ENCODE results near the gene MAVS. TPM values are rescaled to one million over a fixed set of nuclear protein-coding genes. Genes with fewer than 3 reads are reported as not detected.

Gene MAVS
- polyA plus RNA-seq, 4 donors, result 6.2 to 32.7 (median 21.5) TPM

DNA sequence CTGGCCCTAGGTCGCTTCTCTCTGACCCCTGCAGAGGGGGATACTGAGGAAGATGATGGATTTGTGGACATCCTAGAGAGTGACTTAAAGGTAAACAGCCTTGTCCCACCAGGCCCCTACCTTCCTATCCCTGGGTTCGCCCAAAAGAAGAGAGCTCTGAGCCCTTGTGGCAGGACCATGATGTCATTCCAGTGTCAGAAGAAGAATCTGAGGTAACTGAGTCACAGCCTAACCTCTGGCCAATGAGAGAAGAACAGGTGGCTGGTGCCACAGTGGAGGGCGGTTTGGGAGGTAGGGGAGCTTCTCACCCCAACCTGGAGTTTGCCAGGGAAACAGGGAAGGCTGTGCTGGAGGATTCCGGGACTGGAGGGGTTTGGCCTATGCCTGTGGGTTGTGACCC is 45.3 kb upstream of the MAVS start:
- no peak overlapping the region for H3K4me3 ChIP-seq (ENCODE audit: low read depth in 1 of 3, low read length in 3 of 3)
- peaks cover 0 to 89% (median 6%) of the 10 kb centered on the region in 3 donors for H3K36me3 ChIP-seq (ENCODE audit: control insufficient read depth in 3 of 3, insufficient read depth in 2 of 3, low read depth in 1 of 3, low read length in 3 of 3)
- H3K4me1 ChIP-seq (ENCODE audit: control insufficient read depth in 3 of 3, insufficient read depth in 2 of 3, low read depth in 1 of 3, low read length in 2 of 3), result peaks cover 16 to 57% (median 18%) of the 10 kb centered on the region in 3 donors
- DNase-seq (no peak), FAIRE-seq (no peak)
- no peaks in the 10 kb centered on the region for H3K27me3 ChIP-seq (ENCODE audit: control insufficient read depth in 3 of 3, insufficient read depth in 3 of 3, low read length in 3 of 3)
- H3K27ac ChIP-seq (ENCODE audit: low read depth in 1 of 3, low read length in 2 of 3), result no peak overlapping the region
- H3K9me3 ChIP-seq (ENCODE audit: control insufficient read depth in 2 of 2, insufficient read depth in 1 of 2, low read depth in 1 of 2, low read length in 1 of 2), result no peaks in the 10 kb centered on the region
- 84 to 99% (median 97%) methylated on average over 4 of the region's 4 CpGs for WGBS, 3 donors

DNA sequence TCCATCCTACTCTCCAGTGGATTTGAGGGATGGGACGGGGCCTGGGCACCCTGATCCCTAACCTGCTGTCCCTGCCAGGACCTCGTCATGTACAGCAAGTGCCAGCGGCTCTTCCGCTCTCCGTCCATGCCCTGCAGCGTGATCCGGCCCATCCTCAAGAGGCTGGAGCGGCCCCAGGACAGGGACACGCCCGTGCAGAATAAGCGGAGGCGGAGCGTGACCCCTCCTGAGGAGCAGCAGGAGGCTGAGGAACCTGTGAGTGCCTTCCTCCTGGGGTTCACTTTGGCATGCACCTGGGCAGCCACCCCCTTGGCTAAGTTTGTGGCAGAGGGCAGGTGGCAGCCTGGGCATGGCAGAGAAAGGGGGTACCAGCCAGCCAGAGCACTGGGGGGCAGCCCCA is 44.8 kb upstream of the MAVS start:
- Histone ChIP-seq H3K27me3 (ENCODE audit: control insufficient read depth in 3 of 3, insufficient read depth in 3 of 3, low read length in 3 of 3) (no peaks in the 10 kb centered on the region), H3K4me1 (ENCODE audit: control insufficient read depth in 3 of 3, insufficient read depth in 2 of 3, low read depth in 1 of 3, low read length in 2 of 3) (peaks cover 16 to 58% (median 18%) of the 10 kb centered on the region in 3 donors), H3K27ac (ENCODE audit: low read depth in 1 of 3, low read length in 2 of 3) (no peak overlapping the region), H3K4me3 (ENCODE audit: low read depth in 1 of 3, low read length in 3 of 3) (no peak overlapping the region), H3K9me3 (ENCODE audit: control insufficient read depth in 2 of 2, insufficient read depth in 1 of 2, low read depth in 1 of 2, low read length in 1 of 2) (no peaks in the 10 kb centered on the region), H3K36me3 (ENCODE audit: control insufficient read depth in 3 of 3, insufficient read depth in 2 of 3, low read depth in 1 of 3, low read length in 3 of 3) (peaks cover 0 to 89% (median 6%) of the 10 kb centered on the region in 3 donors)
- no peak for DNase-seq
- 94 to 98% (median 95%) methylated on average over 13 of the region's 13 CpGs for WGBS, 3 donors
- no peak for FAIRE-seq

DNA sequence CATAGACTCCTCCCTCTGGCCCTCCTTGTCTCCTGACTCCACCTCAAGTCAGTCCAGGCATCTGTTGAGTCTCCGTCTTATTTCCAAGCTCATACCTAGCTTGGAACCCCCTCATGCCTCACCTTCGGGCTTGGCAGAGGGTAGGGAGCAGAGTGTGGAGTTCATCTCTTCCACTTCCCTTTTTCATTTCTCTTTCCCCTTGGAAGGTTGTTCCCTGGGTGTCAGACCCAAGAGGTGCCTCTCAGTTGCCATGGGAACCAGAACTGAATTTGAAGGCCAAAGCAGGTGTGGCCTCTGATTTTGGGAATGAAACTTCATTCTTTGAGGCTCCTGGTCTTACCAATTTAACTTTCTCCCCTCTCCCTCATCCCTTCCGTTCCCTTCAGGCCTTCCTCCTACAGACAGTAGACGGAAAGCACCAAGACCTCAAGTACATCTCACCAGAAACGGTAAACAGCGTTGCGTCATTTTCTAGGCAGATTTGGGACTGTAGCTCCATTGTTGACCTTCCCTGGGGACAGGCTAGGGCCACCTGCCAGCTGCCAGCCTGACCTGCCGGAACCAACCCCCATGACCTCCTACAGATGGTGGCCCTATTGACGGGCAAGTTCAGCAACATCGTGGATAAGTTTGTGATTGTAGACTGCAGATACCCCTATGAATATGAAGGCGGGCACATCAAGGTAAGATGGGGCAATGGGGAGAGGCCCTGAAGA is 44.0 kb upstream of the MAVS start:
- 91 to 93% (median 91%) methylated on average over 11 of the region's 11 CpGs for WGBS, 3 donors
- peaks cover 0 to 83% (median 6%) of the 10 kb centered on the region in 3 donors for H3K36me3 ChIP-seq (ENCODE audit: control insufficient read depth in 3 of 3, insufficient read depth in 2 of 3, low read depth in 1 of 3, low read length in 3 of 3)
- FAIRE-seq (no peak), DNase-seq (no peak)
- H3K27me3 ChIP-seq (ENCODE audit: control insufficient read depth in 3 of 3, insufficient read depth in 3 of 3, low read length in 3 of 3), result no peaks in the 10 kb centered on the region
- H3K4me1 ChIP-seq (ENCODE audit: control insufficient read depth in 3 of 3, insufficient read depth in 2 of 3, low read depth in 1 of 3, low read length in 2 of 3), result peaks cover 14 to 58% (median 22%) of the 10 kb centered on the region in 3 donors
- no peak overlapping the region for H3K4me3 ChIP-seq (ENCODE audit: low read depth in 1 of 3, low read length in 3 of 3)
- no peaks in the 10 kb centered on the region for H3K9me3 ChIP-seq (ENCODE audit: control insufficient read depth in 2 of 2, insufficient read depth in 1 of 2, low read depth in 1 of 2, low read length in 1 of 2)
- H3K27ac ChIP-seq (ENCODE audit: low read depth in 1 of 3, low read length in 2 of 3), result no peak overlapping the region

DNA sequence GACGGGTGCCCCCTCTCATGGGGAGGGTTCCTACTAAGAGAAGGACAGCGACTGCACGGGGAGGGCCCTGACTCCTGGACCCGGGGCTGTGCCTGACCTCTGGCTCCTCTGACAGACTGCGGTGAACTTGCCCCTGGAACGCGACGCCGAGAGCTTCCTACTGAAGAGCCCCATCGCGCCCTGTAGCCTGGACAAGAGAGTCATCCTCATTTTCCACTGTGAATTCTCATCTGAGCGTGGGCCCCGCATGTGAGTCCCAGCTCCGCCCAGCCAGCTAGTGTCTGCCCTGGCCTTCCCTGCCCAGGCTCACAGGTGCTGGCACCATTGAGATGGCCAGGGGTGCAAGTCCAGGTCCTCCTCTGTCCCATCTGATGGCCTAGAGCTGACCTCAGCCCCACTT is 43.3 kb upstream of the MAVS start:
- DNase-seq, result no peak
- 93 to 95% (median 93%) methylated on average over 14 of the region's 14 CpGs for WGBS, 3 donors
- H3K27ac ChIP-seq (ENCODE audit: low read depth in 1 of 3, low read length in 2 of 3), result no peak overlapping the region
- H3K27me3 ChIP-seq (ENCODE audit: control insufficient read depth in 3 of 3, insufficient read depth in 3 of 3, low read length in 3 of 3), result no peaks in the 10 kb centered on the region
- no peak for FAIRE-seq
- no peaks in the 10 kb centered on the region for H3K9me3 ChIP-seq (ENCODE audit: control insufficient read depth in 2 of 2, insufficient read depth in 1 of 2, low read depth in 1 of 2, low read length in 1 of 2)
- peaks cover 0 to 81% (median 6%) of the 10 kb centered on the region in 3 donors for H3K36me3 ChIP-seq (ENCODE audit: control insufficient read depth in 3 of 3, insufficient read depth in 2 of 3, low read depth in 1 of 3, low read length in 3 of 3)
- no peak overlapping the region for H3K4me3 ChIP-seq (ENCODE audit: low read depth in 1 of 3, low read length in 3 of 3)
- peaks cover 12 to 60% (median 21%) of the 10 kb centered on the region in 3 donors for H3K4me1 ChIP-seq (ENCODE audit: control insufficient read depth in 3 of 3, insufficient read depth in 2 of 3, low read depth in 1 of 3, low read length in 2 of 3)

DNA sequence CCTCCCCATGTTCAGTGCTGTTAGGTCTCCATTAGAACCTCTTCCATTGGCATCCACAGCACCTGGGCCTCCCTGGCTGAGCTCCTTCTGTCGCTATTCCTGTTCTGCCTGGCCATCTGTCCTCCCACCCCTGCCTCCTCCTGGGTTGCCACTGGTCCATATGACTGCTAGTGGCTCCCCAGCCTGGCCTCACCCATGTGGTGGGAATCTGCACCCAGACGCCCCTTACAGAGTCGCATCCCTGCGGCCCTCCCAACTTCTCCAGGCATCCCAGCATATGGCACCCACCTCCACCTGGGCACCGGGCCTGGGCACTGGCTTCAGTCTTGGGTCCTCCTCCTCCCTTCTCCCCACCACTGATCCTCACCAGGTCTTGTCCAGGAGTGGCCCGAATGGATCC is 42.8 kb upstream of the MAVS start:
- no peak for FAIRE-seq
- WGBS, 3 donors, result 85 to 98% (median 88%) methylated on average over 6 of the region's 6 CpGs
- no peak for DNase-seq
- Histone ChIP-seq H3K27me3 (ENCODE audit: control insufficient read depth in 3 of 3, insufficient read depth in 3 of 3, low read length in 3 of 3) (no peaks in the 10 kb centered on the region), H3K9me3 (ENCODE audit: control insufficient read depth in 2 of 2, insufficient read depth in 1 of 2, low read depth in 1 of 2, low read length in 1 of 2) (no peaks in the 10 kb centered on the region), H3K4me3 (ENCODE audit: low read depth in 1 of 3, low read length in 3 of 3) (no peak overlapping the region), H3K4me1 (ENCODE audit: control insufficient read depth in 3 of 3, insufficient read depth in 2 of 3, low read depth in 1 of 3, low read length in 2 of 3) (peaks cover 7 to 58% (median 15%) of the 10 kb centered on the region in 3 donors), H3K27ac (ENCODE audit: low read depth in 1 of 3, low read length in 2 of 3) (no peak overlapping the region), H3K36me3 (ENCODE audit: control insufficient read depth in 3 of 3, insufficient read depth in 2 of 3, low read depth in 1 of 3, low read length in 3 of 3) (peaks cover 0 to 76% (median 6%) of the 10 kb centered on the region in 3 donors)

DNA sequence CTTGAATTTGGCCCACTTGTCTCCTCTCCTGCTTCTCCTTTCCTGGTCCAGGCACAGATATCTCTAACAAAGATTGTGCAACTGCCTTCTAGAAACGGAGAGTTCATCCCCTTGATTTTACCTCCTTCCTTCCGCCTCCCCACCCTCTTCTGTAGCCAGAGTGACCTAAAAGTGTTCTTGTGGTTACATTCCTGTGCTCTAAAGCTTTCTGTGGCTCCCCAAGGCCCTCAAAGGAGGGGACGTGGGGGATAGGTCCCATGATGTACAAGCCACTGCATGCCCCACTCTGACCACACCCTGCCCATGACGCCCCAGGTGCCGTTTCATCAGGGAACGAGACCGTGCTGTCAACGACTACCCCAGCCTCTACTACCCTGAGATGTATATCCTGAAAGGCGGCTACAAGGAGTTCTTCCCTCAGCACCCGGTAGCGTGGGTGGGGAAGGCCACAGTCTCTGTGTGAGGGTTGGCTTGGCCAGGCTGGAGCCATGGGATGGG is 42.3 kb upstream of the MAVS start:
- no peak for FAIRE-seq
- peaks cover 0 to 71% (median 6%) of the 10 kb centered on the region in 3 donors for H3K36me3 ChIP-seq (ENCODE audit: control insufficient read depth in 3 of 3, insufficient read depth in 2 of 3, low read depth in 1 of 3, low read length in 3 of 3)
- H3K4me1 ChIP-seq (ENCODE audit: control insufficient read depth in 3 of 3, insufficient read depth in 2 of 3, low read depth in 1 of 3, low read length in 2 of 3), result peaks cover 4 to 54% (median 12%) of the 10 kb centered on the region in 3 donors
- H3K27ac ChIP-seq (ENCODE audit: low read depth in 1 of 3, low read length in 2 of 3), result no peak overlapping the region
- WGBS, 3 donors, result 86 to 88% (median 87%) methylated on average over 11 of the region's 11 CpGs
- H3K27me3 ChIP-seq (ENCODE audit: control insufficient read depth in 3 of 3, insufficient read depth in 3 of 3, low read length in 3 of 3), result no peaks in the 10 kb centered on the region
- no peak overlapping the region for H3K4me3 ChIP-seq (ENCODE audit: low read depth in 1 of 3, low read length in 3 of 3)
- no peaks in the 10 kb centered on the region for H3K9me3 ChIP-seq (ENCODE audit: control insufficient read depth in 2 of 2, insufficient read depth in 1 of 2, low read depth in 1 of 2, low read length in 1 of 2)
- DNase-seq, result no peak

- H3K4me3 ChIP-seq (ENCODE audit: low read depth in 1 of 3, low read length in 3 of 3), result no peak overlapping the region
- DNase-seq, result no peak
- H3K9me3 ChIP-seq (ENCODE audit: control insufficient read depth in 2 of 2, insufficient read depth in 1 of 2, low read depth in 1 of 2, low read length in 1 of 2), result no peaks in the 10 kb centered on the region
- H3K27ac ChIP-seq (ENCODE audit: low read depth in 1 of 3, low read length in 2 of 3), result no peak overlapping the region
- peaks cover 0 to 66% (median 6%) of the 10 kb centered on the region in 3 donors for H3K36me3 ChIP-seq (ENCODE audit: control insufficient read depth in 3 of 3, insufficient read depth in 2 of 3, low read depth in 1 of 3, low read length in 3 of 3)
- FAIRE-seq, result no peak
- peaks cover 4 to 49% (median 12%) of the 10 kb centered on the region in 3 donors for H3K4me1 ChIP-seq (ENCODE audit: control insufficient read depth in 3 of 3, insufficient read depth in 2 of 3, low read depth in 1 of 3, low read length in 2 of 3)
- H3K27me3 ChIP-seq (ENCODE audit: control insufficient read depth in 3 of 3, insufficient read depth in 3 of 3, low read length in 3 of 3), result no peaks in the 10 kb centered on the region
- WGBS, 3 donors, result 92 to 97% (median 94%) methylated on average over 11 of the region's 11 CpGs
Measured at GRCh38 chr20:3804781-3805180, 41.9 kb upstream of the MAVS start.

- DNase-seq (no peak), FAIRE-seq (no peak)
- Histone ChIP-seq H3K27me3 (ENCODE audit: control insufficient read depth in 3 of 3, insufficient read depth in 3 of 3, low read length in 3 of 3) (no peaks in the 10 kb centered on the region), H3K27ac (ENCODE audit: low read depth in 1 of 3, low read length in 2 of 3) (peak overlapping the region; percentile 83 to 95 (median 84)), H3K4me1 (ENCODE audit: control insufficient read depth in 3 of 3, insufficient read depth in 2 of 3, low read depth in 1 of 3, low read length in 2 of 3) (peaks cover 6 to 57% (median 23%) of the 10 kb centered on the region in 3 donors), H3K4me3 (ENCODE audit: low read depth in 1 of 3, low read length in 3 of 3) (no peak overlapping the region), H3K36me3 (ENCODE audit: control insufficient read depth in 3 of 3, insufficient read depth in 2 of 3, low read depth in 1 of 3, low read length in 3 of 3) (peaks cover 0 to 29% (median 6%) of the 10 kb centered on the region in 3 donors), H3K9me3 (ENCODE audit: control insufficient read depth in 2 of 2, insufficient read depth in 1 of 2, low read depth in 1 of 2, low read length in 1 of 2) (no peaks in the 10 kb centered on the region)
- 58 to 77% (median 69%) methylated on average over 3 of the region's 3 CpGs for WGBS, 3 donors
Measured at GRCh38 chr20:3808544-3808943, 38.1 kb upstream of the MAVS start.

Measured in small intestine (tissue), 7 donors.